HG03432 (cell line): ENCODE data around the gene SMAD3.
A peak's percentile ranks its signal among the peaks of the same experiment; 100 is the strongest.
"Not testable (repeated sequence)": the region's sequence is repeated elsewhere in the genome, so short reads cannot be mapped to it uniquely, and the experiment has no call there.

Source experiments
- ATAC-seq: cut with Tn5 transposase; IDR thresholded peaks from one replicate; pipeline ENCODE4 v1.9.1; 2021; ENCODE audit warnings: mild to moderate bottlenecking, moderate library complexity; ENCODE audit not compliant: unreplicated experiment

SMAD3 gene

GRCh38 chr15:67062369-67062985 is 2.9 kb upstream of the SMAD3 start:
- ATAC-seq = no peak

DNA sequence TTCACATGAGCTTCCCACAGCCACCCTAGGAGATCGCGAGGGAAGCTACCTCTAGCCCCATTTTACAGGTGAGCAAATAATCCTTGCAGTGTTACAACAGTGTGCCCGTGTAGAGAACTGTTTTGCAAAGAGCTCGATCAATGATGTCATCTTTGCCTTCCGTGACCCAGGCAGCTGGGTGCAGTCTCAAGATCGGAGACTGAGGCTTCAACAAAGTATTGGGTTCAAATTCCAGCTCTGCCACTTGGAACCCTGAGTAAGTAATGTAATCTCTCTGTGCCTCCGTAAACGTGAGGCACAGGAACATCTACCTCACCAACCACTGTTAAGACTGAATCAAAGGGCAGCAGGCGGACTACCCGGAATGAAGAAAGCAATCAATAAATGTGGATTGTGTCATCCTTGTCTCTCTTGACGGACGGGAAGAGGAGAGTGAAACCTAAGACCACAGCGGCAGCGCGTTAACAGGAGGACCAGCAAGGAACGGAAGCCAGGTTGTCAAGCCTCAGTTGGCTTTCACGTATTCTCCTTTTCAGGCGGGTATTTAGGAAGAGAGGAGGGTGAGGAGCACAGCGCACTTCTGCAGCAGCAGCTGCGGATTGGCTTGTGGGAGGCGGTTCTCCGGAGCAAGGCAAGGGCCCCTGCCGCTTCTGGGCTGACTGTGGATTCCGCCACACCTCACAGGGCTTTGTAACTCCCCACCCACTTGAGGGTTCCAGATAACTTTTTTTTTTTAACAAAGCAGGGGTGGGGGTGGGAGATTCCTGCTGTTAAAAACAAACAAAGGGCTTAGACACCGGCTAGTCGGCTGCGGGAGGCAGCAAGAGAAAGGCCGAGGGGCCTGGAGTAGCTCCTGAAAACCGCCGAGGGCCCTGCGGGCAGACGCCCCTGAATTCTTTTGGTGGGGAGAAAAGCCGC is 1.5 kb upstream of the SMAD3 start:
- no peak for ATAC-seq

DNA sequence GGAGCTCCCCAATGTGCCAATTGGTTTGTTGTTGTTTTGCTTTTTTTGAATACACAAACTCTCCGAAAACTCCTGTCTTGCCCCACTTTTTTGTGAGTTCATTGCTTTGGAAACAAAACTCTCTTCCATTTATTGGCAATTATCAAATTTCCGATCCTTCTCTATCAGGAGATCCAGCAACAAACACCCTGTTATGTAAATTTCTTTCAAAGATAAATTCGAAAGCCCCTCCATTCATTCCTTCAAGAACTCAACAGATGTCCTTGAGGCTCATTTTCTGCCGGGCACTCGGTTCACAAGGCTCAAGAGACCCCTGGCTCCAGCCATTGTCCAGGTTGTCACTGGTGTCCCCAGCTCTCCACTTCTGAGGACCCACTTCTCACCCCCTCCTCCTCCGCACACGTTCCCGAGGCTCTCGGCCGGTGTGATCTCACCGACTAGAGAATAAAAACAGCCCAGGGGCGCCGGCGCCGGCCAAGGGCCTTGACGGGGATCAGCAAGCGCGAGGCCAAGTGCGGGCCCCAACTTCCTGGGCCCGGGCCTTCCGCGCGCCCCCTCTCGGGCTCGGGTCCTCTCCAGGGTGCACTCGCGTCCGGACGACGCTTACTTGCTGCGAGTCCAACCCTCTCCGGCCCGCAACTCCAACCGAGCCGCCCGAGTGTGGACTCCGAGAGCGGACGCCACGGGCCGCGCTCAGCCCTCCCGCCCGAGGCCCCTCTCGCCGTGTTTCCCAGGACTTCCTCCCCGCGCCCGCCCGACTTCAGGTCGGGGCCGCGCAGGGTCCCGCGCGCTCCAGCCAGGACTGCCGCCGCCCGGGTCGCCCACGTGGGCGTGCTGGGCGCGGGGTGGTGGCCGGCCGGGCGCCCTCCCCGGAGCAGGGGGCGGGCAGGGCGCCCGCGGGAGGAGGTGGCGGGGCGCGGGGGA is 533 bp upstream of the SMAD3 start:
- peak; percentile 39 for ATAC-seq

- ATAC-seq = no peak
Observed at GRCh38 chr15:67066041-67066958, 898 bp downstream of the SMAD3 start.

- no peak for ATAC-seq
Observed at GRCh38 chr15:67066959-67067853, 1.8 kb downstream of the SMAD3 start.

DNA sequence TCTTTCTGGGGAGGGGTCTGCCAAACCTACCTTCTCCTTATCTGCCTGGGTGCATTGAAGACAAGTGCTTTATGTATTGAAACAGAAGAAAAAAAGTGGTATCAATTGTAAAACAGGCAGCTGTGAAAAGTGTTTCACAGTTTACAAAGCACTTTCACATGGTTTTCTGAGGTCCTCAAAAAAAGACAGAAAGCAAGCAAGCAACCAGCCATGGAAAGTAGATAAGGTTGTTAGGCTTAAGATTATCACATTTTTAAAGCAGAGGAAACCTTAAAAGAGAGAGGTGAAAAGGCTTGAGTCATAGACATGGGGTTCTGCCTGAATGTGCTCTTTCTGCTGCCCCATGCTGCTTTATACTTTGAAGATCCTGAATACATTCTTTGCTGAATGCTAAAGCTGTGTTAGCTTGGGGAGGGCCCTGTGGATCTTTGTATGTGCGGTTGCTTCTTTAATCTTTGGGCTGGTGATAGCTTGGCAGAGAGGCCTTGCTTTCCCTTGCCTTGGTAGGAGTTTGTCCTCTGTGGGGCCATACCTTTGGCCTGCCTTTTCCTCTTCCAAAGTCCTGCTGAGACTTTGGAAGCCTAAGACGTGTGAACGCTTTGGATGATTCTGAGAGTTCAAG is 2.6 kb downstream of the SMAD3 start:
- no peak for ATAC-seq

DNA sequence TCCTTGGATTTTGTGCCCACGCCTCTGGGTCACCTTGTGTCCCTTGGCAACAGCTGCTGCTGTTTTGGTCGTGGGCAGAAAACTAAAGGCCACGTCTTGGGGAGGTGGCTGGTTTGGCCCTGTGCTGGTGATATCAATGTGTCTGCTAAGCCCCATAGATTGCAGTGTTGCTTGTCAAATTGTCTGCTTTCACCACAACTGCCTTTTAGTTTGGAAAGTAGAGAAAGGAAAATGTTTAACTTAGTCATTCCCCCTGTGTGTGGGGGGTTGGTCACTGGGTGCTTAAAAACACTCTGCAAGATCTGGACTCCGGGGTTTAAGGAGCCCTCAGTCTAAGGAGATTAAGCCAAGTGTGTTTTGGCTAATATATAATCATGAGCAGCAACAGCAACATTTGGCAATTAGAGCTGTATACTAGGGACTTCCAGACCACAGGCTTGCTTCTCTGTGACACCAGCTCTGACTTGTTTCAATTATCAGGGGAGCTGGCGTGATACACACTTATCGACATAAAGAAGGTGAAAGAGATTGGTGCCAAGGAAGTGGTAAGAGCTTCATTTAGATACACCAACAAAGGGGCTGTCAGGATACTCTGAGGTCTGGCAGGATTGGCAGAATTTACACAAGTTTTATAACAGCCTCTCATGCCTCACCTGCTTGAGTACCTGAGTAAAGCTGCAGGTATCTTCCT is 3.5 kb downstream of the SMAD3 start:
- ATAC-seq = no peak

DNA sequence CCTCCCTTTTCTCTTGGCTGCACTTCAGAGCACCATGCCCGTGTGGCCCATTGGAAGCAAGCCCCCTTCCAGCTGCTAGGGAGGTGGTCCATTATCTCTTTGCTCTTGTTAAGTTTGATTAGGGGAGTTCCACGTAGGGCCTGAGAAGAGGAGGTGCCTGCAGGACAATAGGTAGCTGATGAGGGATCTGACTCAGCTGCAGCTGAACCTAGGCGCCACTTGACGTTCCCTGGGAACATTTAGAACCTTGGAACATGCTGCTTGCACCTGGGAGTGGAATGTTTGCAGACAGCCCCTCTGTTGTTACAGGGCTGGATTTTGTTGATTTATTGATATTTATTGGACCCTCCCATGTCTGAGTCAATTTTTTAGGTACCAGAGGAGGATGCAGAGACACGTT is 4.7 kb downstream of the SMAD3 start:
- ATAC-seq = no peak

DNA sequence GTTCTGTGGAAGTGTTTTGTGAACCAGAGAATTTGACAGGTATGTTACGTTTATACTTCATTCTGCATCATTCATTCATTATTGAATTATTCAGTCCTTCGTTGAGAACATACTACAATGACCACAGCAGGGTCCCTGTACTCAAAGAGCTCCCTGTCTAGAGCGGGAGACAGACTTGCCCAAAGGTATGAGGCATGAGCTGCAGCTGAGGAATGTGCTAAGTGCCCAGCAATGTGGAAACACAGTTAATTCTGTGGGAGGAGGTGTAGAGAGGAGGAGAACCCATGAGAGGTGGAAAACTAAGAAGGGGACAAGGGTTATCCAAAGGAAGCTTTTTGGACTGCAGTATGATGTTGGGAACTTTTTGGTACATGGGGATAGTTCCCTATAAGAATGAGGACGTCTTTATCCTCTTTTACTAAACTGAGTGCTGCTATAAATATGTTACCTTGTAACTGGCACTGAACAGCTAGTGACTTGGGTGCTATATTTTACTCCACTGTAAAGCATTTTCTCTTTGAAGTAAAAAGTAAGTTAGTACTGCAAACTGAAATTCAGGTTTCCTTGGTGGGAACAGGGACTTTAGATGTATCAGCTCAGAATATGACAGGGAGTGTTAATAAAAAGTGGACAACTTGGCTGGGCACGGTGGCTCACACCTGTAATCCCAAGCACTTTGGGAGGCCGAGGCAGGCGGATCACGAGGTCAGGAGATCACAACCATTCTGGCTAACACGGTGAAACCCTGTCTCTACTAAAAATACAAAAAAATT is 5.7 kb downstream of the SMAD3 start:
- ATAC-seq = no peak

GRCh38 chr15:67072442-67072841 is 7.0 kb downstream of the SMAD3 start:
- ATAC-seq = no peak

- ATAC-seq = no peak
Observed at GRCh38 chr15:67072958-67073357, 7.6 kb downstream of the SMAD3 start.

- ATAC-seq = no peak
Observed at GRCh38 chr15:67074886-67075229, 9.5 kb downstream of the SMAD3 start.

GRCh38 chr15:67075555-67076135 is 10.2 kb downstream of the SMAD3 start:
- not testable (repeated sequence) for ATAC-seq

DNA sequence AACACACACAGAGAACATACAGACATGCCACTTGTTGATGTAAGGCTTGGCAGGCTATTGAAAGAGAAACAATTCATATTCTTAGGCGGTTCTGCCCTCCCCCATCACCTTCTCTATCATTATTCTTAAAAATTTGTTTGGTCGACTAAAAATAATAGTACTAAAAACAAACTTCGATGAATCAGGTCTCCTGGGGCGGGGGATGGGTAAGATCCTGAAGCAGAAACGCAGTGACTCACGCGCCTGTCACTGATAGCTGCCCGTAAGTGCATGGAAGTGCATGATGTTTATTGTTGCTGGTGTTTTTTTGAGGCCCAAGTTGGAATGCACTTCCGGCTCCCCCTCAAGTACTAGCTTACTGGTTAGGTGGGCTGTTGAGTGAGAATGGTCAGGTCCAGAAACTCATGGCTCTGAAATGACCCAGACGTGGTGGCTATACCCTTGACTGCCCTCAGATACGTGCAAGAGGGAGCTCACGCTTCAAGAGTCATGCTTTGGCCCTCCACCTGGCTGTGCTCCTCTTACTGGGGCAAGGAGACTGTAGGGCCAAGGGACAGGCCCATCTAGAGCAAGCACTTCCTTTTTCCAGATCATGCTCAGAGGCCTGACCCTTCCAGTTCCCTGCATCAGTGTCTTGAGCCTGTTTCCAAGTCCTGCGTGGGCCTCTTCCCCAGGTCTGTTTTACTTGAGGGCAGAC is 10.9 kb downstream of the SMAD3 start:
- no peak for ATAC-seq

DNA sequence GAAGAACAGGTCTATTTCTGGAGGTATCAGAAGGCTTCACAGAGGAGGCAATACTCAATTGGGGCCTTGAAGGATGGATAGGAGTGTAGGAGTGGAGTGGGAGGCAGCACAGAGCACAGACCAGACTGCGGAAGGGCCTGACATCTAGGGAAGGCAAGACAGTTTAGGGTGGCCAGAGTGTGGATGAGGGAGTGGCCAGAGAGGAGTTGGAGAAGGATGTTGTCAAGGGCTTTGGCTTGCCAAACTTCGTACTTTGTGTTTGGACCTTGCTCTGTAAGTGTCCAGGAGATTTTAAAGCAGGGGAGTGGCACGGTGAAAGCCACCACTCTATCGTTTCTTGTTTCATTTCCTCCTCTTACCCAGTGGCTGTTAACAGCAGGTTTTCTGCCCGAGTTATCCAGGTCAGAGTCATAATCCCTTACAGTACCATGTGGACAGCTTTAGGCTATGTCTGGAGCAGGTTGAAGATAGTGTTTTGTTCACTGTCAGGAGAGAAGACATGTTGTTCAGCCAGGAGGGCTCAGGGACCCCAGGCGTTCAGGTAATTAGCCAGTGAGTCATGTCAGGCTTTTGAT is 12.3 kb downstream of the SMAD3 start:
- ATAC-seq = no peak

DNA sequence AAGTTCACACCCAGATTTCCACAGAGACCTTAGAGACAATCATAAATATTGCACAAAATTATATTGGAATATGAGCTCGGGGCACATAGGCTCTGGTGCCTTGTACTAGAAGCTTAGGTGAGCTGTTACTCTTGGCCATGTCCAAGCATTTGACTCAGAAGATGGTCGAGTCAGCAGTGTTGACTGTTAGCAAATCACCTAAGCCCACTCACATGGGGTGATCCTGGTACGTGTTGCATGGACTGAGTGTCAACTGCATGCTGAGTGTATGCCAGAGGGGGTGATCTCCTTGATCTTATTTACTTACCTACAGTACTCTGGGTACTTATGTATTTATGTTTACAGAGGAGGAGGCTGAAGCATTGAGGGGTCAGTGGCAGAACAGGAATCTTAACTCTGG is 14.0 kb downstream of the SMAD3 start:
- no peak for ATAC-seq
